ENCODE results near the gene DACT2.
"Not testable (repeated sequence)": the region's sequence is repeated elsewhere in the genome, so short reads cannot be mapped to it uniquely, and the experiment has no call there.

DACT2 gene

GRCh38 chr6:168280020-168280898, 39.3 kb downstream of the DACT2 start:
- no peak for DNase-seq

- DNase-seq = no peak
These were observed 40.1 kb downstream of the DACT2 start for GRCh38 chr6:168279403-168279935.

- DNase-seq = no peak
These were observed 40.7 kb downstream of the DACT2 start for GRCh38 chr6:168278904-168279303.

- DNase-seq = no peak
These were observed 42.3 kb downstream of the DACT2 start for GRCh38 chr6:168277274-168277669.

GRCh38 chr6:168276576-168277273, 42.9 kb downstream of the DACT2 start:
- no peak for DNase-seq

- DNase-seq = no peak
These were observed 44.4 kb downstream of the DACT2 start for GRCh38 chr6:168275168-168275567.

- DNase-seq = no peak
These were observed 45.3 kb downstream of the DACT2 start for GRCh38 chr6:168274037-168274952.

GRCh38 chr6:168273441-168274036, 46.0 kb downstream of the DACT2 start:
- DNase-seq = no peak

- DNase-seq = peak; percentile 9
These were observed 46.9 kb downstream of the DACT2 start for GRCh38 chr6:168272415-168273325.

GRCh38 chr6:168270274-168271172, 49.1 kb downstream of the DACT2 start:
- no peak for DNase-seq

- no peak for DNase-seq
These were observed 49.9 kb downstream of the DACT2 start for GRCh38 chr6:168269455-168270243.

- DNase-seq = no peak
These were observed 50.8 kb downstream of the DACT2 start for GRCh38 chr6:168268755-168269154.

- DNase-seq = not testable (repeated sequence)
These were observed 51.8 kb downstream of the DACT2 start for GRCh38 chr6:168267779-168268178.

GRCh38 chr6:168265827-168266815, 53.5 kb downstream of the DACT2 start:
- no peak for DNase-seq

- DNase-seq = no peak
These were observed 54.2 kb downstream of the DACT2 start for GRCh38 chr6:168265394-168265793.

- DNase-seq = no peak
These were observed 54.8 kb downstream of the DACT2 start for GRCh38 chr6:168264593-168265335.

- no peak for DNase-seq
These were observed 56.1 kb downstream of the DACT2 start for GRCh38 chr6:168263351-168263905.
